ENCODE data around the gene ZNG1F.
A peak's percentile ranks its signal among the peaks of the same experiment; 100 is the strongest.
"Not testable (repeated sequence)": the region's sequence is repeated elsewhere in the genome, so short reads cannot be mapped to it uniquely, and the experiment has no call there.

Gene ZNG1F

GRCh38 chr9:41189217-41189616, at the start of gene ZNG1F:
TSS of gene ZNG1F (minus strand) at chr9:41189317. CDS start at chr9:41189258, 59 bp downstream.
- not testable (repeated sequence) for DNase-seq (ENCODE audit: low read depth)

DNA sequence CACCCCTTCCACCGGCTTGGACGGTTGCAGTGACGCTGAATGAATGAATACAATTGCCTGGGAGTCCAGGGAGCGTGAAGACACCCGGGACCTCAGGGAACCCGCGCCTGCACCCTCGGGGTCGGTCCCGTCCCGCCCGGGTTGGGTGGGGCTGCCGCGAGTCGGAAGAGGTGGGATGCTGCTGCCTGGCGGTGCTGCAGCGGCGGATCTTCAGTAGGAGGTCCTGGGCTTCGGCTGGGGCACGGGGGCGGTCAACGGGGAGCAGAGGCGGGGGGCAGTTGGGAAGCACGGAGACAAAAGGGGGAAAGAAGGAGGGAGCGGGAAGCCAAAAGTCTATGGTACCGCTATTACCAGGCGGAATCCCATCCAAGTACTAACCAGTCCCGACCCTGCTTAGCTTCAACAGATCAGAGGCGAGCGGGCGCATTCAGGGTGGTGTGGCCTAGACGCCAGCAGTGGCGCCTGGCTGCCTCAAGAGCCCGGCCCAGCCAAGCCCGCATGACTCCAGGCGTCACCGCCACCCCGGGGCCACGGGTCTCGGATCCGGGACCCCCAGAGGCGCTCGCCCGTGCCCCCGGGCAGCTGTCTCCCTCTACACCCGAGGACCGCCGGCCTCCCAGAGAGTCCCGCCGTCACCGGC, 48.1 kb upstream of the ZNG1F start:
- not testable (repeated sequence) for DNase-seq (ENCODE audit: low read depth)

DNA sequence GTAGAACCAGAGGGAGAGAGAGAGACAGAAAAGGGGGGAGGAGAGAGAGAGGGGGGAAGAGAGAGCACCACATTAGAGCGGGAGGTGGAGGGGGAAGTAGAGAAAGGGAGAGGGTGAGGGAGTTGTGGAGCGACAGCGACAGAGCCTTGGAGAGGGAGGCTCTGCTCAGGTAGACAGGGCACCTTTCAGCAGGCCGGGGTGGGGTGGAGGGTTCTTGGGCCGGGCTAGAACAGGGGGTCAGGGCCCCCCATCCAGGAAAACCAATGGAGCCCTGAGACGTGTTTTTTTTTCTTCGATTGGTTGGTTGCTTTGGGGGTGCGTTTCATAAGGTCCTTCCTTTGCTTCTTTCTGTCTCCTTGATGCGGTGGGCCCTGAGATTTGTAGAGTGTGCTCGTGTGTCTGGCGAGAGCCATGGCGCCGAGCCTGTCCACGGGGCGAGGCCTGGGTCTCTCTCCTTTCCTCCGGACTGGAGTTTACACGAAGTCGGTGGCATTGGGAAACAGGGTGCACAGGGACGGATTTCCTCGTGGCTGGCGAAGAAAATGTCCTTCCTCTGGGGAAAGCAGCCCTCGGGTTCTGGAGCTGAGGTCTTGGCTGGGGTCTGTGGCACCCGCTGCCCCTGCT, 47.5 kb upstream of the ZNG1F start:
- not testable (repeated sequence) for DNase-seq (ENCODE audit: low read depth)

DNA sequence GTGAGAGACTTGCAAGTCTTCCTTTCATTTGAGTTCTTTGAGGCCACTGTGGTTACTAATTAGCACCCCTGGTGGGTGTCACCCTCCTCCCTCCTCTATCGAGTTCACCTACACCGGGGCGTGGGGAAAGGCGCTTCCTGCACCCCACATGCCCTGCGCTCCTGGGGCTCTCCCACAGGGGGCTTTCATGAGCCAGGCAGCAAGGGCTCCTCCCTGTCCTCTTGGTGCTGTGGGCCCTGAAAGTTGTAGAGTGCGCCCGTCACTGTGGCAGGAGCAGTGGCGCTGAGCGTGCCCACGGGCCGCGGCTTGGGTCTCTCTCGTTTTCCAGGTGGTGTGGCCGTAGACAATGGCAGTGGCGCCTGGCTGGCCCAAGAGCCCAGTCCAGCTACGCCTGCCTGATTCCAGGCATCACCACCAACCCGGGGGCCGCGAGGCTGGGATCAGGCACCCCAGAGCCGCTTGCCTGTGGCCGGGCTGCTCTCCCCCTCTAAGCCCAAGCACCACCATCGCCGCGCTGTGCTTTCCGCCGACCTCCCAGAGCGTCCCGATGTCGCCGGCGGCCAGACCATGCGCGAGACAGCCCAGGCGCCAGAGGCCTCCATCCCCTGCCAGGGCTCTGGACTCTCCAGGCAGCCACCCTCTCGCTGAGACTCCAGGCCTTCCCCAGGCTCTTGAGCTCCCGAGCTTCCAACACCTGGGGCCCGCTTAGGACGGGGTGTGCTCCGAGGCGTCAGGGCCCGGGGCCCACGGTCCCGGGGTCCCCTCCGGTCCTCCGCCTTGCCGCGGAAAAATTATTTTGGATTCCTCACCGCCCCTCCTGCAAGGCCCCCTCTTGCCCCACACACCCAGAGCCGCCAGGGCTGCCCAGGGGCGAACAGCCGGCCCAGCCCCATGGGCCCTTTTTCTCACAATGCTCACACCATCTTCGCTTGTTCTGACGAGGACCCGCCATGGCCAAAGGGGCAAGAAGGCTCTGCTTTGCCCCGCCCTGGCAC, 46.0 kb upstream of the ZNG1F start:
- peak; percentile 27 for DNase-seq (ENCODE audit: low read depth)

DNA sequence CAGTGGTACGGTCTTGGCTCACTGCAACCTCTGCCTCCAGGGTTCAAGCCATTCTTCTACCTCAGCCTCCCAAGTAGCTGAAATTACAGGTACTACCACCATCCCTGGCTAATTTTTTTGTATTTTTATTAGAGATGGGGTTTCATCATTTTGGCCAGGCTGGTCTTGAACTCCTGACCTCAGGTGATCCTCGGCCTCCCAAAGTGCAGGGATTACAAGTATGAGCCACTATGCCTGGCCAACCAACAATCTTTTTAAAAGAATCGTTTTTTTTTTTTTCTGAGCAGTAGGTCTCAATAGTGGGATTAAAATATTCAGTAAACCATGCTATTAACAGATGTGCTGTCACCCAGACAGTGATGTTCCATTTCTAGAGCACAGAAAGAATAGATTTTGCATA, 45.1 kb upstream of the ZNG1F start:
- not testable (repeated sequence) for DNase-seq (ENCODE audit: low read depth)

DNA sequence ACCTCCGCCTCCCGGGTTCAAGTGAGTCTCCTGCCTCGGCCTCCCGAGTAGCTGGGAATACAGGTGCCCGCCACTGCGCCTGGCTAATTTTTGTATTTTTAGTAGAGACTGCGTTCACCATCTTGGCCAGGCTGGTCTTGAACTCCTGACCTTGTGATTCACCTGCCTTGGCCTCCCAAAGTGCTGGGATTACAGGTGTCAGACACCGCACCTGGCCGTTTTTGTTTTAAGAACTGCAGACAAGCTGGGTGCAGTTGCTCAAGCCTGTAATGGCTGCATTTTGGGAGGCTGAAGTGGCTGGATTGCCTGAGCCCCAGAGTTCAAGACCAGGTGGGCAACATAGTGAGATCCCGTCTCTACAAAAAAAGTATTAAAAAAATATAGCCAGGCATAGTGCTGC, 43.2 kb upstream of the ZNG1F start:
- not testable (repeated sequence) for DNase-seq (ENCODE audit: low read depth)

DNA sequence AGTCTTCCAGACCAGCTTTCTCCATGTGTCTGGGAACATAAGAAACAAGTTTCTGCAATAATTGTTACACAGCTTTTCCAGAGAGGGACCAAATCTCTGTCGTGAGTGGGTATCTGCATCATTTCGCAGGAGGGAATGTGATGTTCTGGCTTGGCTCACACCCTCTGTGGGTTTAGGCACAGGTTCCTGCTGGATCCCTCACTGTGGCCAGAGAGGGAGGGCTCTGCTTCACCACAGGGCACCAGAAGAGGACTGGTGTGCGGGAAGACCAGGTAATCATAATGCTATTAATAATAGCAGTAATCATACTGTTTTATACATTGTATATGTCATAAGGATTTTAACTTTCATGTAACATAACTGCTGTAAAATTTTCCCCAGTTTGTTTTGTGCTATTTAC, 41.3 kb upstream of the ZNG1F start:
- not testable (repeated sequence) for DNase-seq (ENCODE audit: low read depth)

GRCh38 chr9:41229408-41230401, 40.6 kb upstream of the ZNG1F start:
- DNase-seq (ENCODE audit: low read depth), result no peak

GRCh38 chr9:41219831-41220230, 30.7 kb upstream of the ZNG1F start:
- DNase-seq (ENCODE audit: low read depth), result not testable (repeated sequence)

GRCh38 chr9:41188439-41188838, 678 bp downstream of the ZNG1F start:
- DNase-seq (ENCODE audit: low read depth), result not testable (repeated sequence)

DNA sequence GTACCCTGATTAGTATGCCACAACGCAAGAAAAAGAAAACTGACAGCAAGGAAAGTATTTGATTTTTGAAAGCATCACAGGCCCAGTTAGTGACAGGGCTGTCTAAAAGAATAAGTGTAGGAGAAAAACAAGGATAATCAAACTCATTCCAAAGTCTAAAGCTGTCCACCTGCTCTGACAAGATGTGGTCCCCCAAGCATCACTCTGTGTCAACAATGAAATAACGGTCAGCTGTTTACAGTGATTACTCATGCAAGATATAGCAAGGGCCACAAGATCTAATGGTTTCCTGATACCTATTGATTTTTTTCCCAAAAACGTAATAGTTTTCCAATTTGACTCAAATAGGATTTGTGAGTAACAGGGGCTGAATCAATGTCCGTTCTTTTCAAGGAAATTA, 14.1 kb downstream of the ZNG1F start:
- not testable (repeated sequence) for DNase-seq (ENCODE audit: low read depth)

GRCh38 chr9:41150116-41150515, 39.0 kb downstream of the ZNG1F start:
- not testable (repeated sequence) for DNase-seq (ENCODE audit: low read depth)

DNA sequence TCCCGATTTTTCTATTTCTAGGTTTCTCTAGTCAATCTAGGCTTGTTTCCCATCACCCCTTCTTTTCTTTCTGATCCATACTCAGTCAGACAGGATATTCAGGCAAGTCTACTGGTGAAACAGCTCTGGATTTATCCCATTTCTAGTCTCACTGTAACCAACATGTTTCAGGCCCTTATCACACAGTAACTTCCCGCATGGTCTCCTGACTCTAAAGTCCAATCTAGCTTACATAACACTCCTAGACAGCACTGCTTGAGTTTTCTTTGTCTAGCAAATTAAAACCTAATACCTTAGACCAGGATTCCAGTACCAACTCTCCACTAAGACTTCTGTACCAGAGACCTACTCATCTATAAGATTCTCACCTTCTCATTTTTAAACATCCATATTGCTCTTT, 47.2 kb downstream of the ZNG1F start:
- not testable (repeated sequence) for DNase-seq (ENCODE audit: low read depth)

DNA sequence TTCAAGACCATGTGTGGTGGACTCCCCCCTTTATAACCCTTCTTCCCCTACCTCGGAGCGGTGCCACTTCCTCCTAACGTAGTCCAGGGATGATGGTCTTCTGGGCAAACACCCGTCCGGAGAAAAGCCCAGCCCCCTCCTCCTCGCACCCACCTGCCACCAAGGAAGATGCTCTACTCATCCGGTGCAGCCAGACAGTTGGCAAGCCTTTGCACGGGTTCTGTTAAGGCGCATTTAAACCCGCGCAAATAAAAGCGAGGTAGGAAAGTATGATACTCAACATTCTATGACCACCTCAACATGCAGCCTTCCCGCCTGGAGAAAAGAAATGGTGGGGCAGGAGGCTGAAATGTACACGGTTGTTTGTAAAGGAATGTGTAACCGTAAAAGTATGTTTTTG, 60.5 kb downstream of the ZNG1F start, which contains the start of gene FOXD4L6:
TSS of gene FOXD4L6 (minus strand) at position 101 of the 400 bp plus-strand sequence. CDS start 298 bp downstream, outside the sequence.
- DNase-seq (ENCODE audit: low read depth), result not testable (repeated sequence)

DNA sequence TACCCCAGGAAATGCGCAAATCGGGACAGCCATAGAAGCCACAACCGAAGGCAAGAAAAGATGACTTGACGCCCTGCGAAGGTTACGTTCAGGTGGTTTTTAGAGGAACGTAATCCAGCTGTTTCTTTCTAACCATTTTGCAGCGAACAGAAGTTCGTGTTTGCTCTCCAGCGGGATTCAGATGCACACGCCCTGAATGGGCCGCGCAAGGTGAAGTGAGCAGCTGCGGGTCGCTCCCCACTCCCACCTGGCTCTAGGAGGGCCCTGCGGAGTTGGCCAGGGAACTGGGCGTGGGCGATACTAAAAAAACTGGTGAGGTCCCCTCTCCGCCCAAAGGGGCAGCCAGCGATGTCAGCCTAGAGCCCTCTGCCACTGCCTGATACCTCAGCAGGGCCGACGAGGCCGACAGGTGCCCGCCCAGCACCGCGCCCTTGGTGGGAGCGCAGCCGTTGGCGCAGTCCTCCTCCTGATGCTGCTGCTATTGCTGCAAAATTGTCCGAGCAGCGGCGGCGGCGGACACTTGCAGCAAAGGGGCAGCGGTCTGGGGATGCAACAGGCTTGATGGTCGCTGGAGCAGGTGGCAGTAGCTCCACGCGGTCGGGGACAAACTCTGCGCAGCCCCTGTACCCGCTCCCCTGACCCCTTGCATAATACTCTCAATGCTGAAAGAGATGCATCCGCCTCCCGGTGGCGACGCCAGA, 62.2 kb downstream of the ZNG1F start:
- not testable (repeated sequence) for DNase-seq (ENCODE audit: low read depth)

GRCh38 chr9:41125936-41126335, 63.2 kb downstream of the ZNG1F start:
- not testable (repeated sequence) for DNase-seq (ENCODE audit: low read depth)

GRCh38 chr9:41125109-41125658, 63.9 kb downstream of the ZNG1F start:
- DNase-seq (ENCODE audit: low read depth), result not testable (repeated sequence)

DNA sequence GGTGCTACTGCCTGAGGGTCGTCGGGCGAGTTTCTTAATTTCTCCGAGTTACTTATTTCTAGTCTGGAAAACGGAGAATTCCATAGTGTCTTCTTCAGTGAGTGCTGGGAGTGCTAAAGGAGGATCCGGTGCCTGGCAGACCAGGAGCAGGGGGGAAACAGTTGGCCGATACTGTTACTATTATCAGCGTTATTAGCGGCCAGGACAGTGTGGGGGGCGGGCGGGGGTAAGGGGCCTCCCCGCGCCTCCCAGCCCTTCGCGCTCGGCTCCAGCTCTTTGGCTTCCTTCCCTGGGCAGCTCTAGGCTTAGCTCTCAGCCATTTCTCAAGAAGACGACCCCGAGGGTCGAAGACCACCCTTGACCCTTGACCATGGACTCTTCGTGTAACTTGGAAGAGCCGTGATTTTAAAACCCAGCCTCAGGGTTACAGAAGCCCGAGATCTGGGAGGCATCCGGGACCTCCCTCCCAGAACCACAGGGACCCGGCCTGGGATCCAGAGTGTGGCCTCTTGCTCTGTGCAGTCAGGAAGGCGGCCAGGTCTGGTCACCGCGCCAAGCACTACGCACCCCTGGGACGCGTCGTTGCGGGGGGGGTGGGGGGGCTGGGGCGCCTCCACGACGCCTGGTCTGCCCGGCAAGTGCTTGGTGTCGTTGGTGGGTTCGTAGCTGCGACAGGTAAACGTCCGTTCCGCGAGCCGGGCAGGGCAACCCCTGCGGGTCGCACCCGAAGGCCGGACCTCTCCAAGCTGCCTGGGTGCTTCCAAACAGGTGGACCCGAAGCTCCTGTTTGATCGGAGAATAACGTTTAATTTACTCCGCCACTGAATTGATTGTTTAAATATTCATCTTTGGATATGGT, 64.6 kb downstream of the ZNG1F start:
- not testable (repeated sequence) for DNase-seq (ENCODE audit: low read depth)

- DNase-seq (ENCODE audit: low read depth), result not testable (repeated sequence)
Measured at GRCh38 chr9:41123812-41124211, 65.3 kb downstream of the ZNG1F start.
